ENCODE results near the gene IL31.
"Not testable (repeated sequence)": the region's sequence is repeated elsewhere in the genome, so short reads cannot be mapped to it uniquely, and the experiment has no call there.

The IL31 gene

GRCh38 chr12:122192441-122192840, 18.4 kb upstream of the IL31 start:
- DNase-seq (ENCODE audit: low spot score) (no peak), FAIRE-seq (no peak)

- DNase-seq (ENCODE audit: low spot score) (peak; percentile 28), FAIRE-seq (no peak)
These were observed 17.0 kb upstream of the IL31 start for GRCh38 chr12:122190842-122191668.

GRCh38 chr12:122189626-122190475, 15.8 kb upstream of the IL31 start:
- DNase-seq (ENCODE audit: low spot score) = no peak
- FAIRE-seq = no peak

GRCh38 chr12:122187466-122187865, 13.4 kb upstream of the IL31 start:
- no peak for FAIRE-seq
- no peak for DNase-seq (ENCODE audit: low spot score)

GRCh38 chr12:122185494-122186082, 11.6 kb upstream of the IL31 start:
- no peak for FAIRE-seq
- DNase-seq (ENCODE audit: low spot score) = no peak

GRCh38 chr12:122185079-122185478, 11.1 kb upstream of the IL31 start:
- no peak for FAIRE-seq

GRCh38 chr12:122184517-122184916, 10.5 kb upstream of the IL31 start:
- no peak for DNase-seq (ENCODE audit: low spot score)
- FAIRE-seq = no peak

More at GRCh38 chr12:122185079-122185478, 11.1 kb upstream of the IL31 start:
- no peak for DNase-seq (ENCODE audit: low spot score)

- FAIRE-seq (no peak), DNase-seq (ENCODE audit: low spot score) (no peak)
These were observed 9.5 kb upstream of the IL31 start for GRCh38 chr12:122183588-122183940.

GRCh38 chr12:122182887-122183587, 9.0 kb upstream of the IL31 start, which contains the start of gene LRRC43:
TSS of gene LRRC43 (plus strand) at chr12:122183123. CDS start at chr12:122183145, 22 bp downstream.
- FAIRE-seq (no peak), DNase-seq (ENCODE audit: low spot score) (no peak)

GRCh38 chr12:122176473-122176872, 2.5 kb upstream of the IL31 start:
- not testable (repeated sequence) for DNase-seq (ENCODE audit: low spot score); FAIRE-seq

- FAIRE-seq = no peak
- no peak for DNase-seq (ENCODE audit: low spot score)
These were observed 1.6 kb downstream of the IL31 start for GRCh38 chr12:122172262-122172939.

GRCh38 chr12:122171399-122171798, 2.6 kb downstream of the IL31 start:
- DNase-seq (ENCODE audit: low spot score) (no peak), FAIRE-seq (no peak)

GRCh38 chr12:122168492-122168891, 5.5 kb downstream of the IL31 start:
- DNase-seq (ENCODE audit: low spot score) (no peak), FAIRE-seq (no peak)

- FAIRE-seq (no peak), DNase-seq (ENCODE audit: low spot score) (no peak)
These were observed 6.6 kb downstream of the IL31 start for GRCh38 chr12:122167356-122167925.

GRCh38 chr12:122166422-122167349, 7.3 kb downstream of the IL31 start:
- no peak for DNase-seq (ENCODE audit: low spot score)
- no peak for FAIRE-seq

- DNase-seq (ENCODE audit: low spot score) (no peak), FAIRE-seq (no peak)
These were observed 11.0 kb downstream of the IL31 start for GRCh38 chr12:122162976-122163375.

GRCh38 chr12:122161682-122162081, 12.3 kb downstream of the IL31 start:
- DNase-seq (ENCODE audit: low spot score) (no peak), FAIRE-seq (no peak)

GRCh38 chr12:122160761-122161160, 13.3 kb downstream of the IL31 start:
- DNase-seq (ENCODE audit: low spot score) (no peak), FAIRE-seq (no peak)

- DNase-seq (ENCODE audit: low spot score) = no peak
- FAIRE-seq = no peak
These were observed 14.1 kb downstream of the IL31 start for GRCh38 chr12:122159882-122160281.
